ENCODE data around the gene ZCCHC3.

The ZCCHC3 gene

GRCh38 chr20:309306-309840 is 12.0 kb downstream of the ZCCHC3 start:
- Histone ChIP-seq H3K4me1 (ENCODE audit: control insufficient read depth, insufficient read depth, low read length) (no peaks in the 10 kb centered on the region), H3K9ac (ENCODE audit: low read length) (peak overlapping the region; percentile 57), H3K9me3 (ENCODE audit: control insufficient read depth, low read length) (no peaks in the 10 kb centered on the region), H3K4me3 (ENCODE audit: low read length) (no peak overlapping the region), H3K36me3 (ENCODE audit: control insufficient read depth, insufficient read depth, low read length) (no peaks in the 10 kb centered on the region), H3K27me3 (ENCODE audit: control insufficient read depth, insufficient read depth, low read length) (no peaks in the 10 kb centered on the region)

- no peaks in the 10 kb centered on the region for H3K36me3 ChIP-seq (ENCODE audit: control insufficient read depth, insufficient read depth, low read length)
- H3K4me1 ChIP-seq (ENCODE audit: control insufficient read depth, insufficient read depth, low read length) = no peaks in the 10 kb centered on the region
- peak overlapping the region; percentile 57 for H3K9ac ChIP-seq (ENCODE audit: low read length)
- H3K4me3 ChIP-seq (ENCODE audit: low read length) = no peak overlapping the region
- no peaks in the 10 kb centered on the region for H3K9me3 ChIP-seq (ENCODE audit: control insufficient read depth, low read length)
- no peaks in the 10 kb centered on the region for H3K27me3 ChIP-seq (ENCODE audit: control insufficient read depth, insufficient read depth, low read length)
Observed at GRCh38 chr20:309841-310644, 12.7 kb downstream of the ZCCHC3 start.

GRCh38 chr20:310645-311044 is 13.3 kb downstream of the ZCCHC3 start:
- Histone ChIP-seq H3K9me3 (ENCODE audit: control insufficient read depth, low read length) (no peaks in the 10 kb centered on the region), H3K4me1 (ENCODE audit: control insufficient read depth, insufficient read depth, low read length) (no peaks in the 10 kb centered on the region), H3K36me3 (ENCODE audit: control insufficient read depth, insufficient read depth, low read length) (no peaks in the 10 kb centered on the region), H3K4me3 (ENCODE audit: low read length) (no peak overlapping the region), H3K9ac (ENCODE audit: low read length) (no peak overlapping the region), H3K27me3 (ENCODE audit: control insufficient read depth, insufficient read depth, low read length) (no peaks in the 10 kb centered on the region)

GRCh38 chr20:311609-312008 is 14.2 kb downstream of the ZCCHC3 start:
- Histone ChIP-seq H3K4me3 (ENCODE audit: low read length) (no peak overlapping the region), H3K36me3 (ENCODE audit: control insufficient read depth, insufficient read depth, low read length) (no peaks in the 10 kb centered on the region), H3K9ac (ENCODE audit: low read length) (no peak overlapping the region), H3K27me3 (ENCODE audit: control insufficient read depth, insufficient read depth, low read length) (no peaks in the 10 kb centered on the region), H3K9me3 (ENCODE audit: control insufficient read depth, low read length) (no peaks in the 10 kb centered on the region), H3K4me1 (ENCODE audit: control insufficient read depth, insufficient read depth, low read length) (no peaks in the 10 kb centered on the region)

DNA sequence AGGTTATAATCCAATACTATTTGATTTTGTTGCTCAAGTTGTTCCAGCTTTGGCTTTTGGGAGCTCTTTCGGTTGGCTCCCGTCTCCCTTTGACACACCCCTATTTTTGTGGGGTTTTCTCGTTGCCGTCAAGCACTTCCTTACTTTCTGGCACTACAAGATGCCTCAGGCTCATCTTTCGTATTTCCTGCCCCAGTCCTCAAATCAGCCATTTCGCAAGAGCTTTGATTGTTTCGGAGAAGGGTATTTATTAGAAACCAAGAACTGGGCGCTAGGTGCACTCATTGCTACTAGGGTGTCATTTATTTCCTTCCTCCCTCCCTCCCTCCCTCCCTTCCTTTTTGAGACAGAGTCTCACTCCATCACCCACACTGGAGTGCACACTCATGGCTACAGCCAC is 14.7 kb downstream of the ZCCHC3 start:
- H3K27me3 ChIP-seq (ENCODE audit: control insufficient read depth, insufficient read depth, low read length) = no peaks in the 10 kb centered on the region

GRCh38 chr20:312866-313265 is 15.5 kb downstream of the ZCCHC3 start:
- Histone ChIP-seq H3K9ac (ENCODE audit: low read length) (no peak overlapping the region), H3K27me3 (ENCODE audit: control insufficient read depth, insufficient read depth, low read length) (no peaks in the 10 kb centered on the region), H3K4me1 (ENCODE audit: control insufficient read depth, insufficient read depth, low read length) (no peaks in the 10 kb centered on the region), H3K9me3 (ENCODE audit: control insufficient read depth, low read length) (no peaks in the 10 kb centered on the region), H3K4me3 (ENCODE audit: low read length) (no peak overlapping the region), H3K36me3 (ENCODE audit: control insufficient read depth, insufficient read depth, low read length) (no peaks in the 10 kb centered on the region)

More for the DNA sequence above, 14.7 kb downstream of the ZCCHC3 start:
- H3K4me1 ChIP-seq (ENCODE audit: control insufficient read depth, insufficient read depth, low read length) = no peaks in the 10 kb centered on the region
- no peak overlapping the region for H3K9ac ChIP-seq (ENCODE audit: low read length)
- H3K4me3 ChIP-seq (ENCODE audit: low read length) = no peak overlapping the region
- H3K36me3 ChIP-seq (ENCODE audit: control insufficient read depth, insufficient read depth, low read length) = no peaks in the 10 kb centered on the region
- H3K9me3 ChIP-seq (ENCODE audit: control insufficient read depth, low read length) = no peaks in the 10 kb centered on the region

DNA sequence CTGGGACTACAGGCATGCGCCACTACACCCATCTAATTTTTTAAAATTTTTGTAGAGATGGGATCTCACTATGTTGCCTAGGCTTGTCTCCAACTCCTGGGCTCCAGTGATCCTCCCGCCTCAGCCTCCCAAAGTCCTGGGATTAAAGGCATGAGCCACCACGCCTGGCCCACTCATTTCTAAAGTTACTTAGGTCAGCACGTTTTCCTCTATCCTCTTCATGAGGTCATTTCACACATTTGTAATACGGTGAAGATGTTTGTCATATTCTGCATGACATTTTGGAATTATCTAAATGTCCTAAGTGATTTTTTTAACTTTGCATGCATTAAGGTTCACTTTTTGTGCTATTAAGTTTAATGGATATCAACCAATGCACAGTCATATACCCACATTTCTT is 16.0 kb downstream of the ZCCHC3 start:
- Histone ChIP-seq H3K9me3 (ENCODE audit: control insufficient read depth, low read length) (no peaks in the 10 kb centered on the region), H3K9ac (ENCODE audit: low read length) (no peak overlapping the region), H3K27me3 (ENCODE audit: control insufficient read depth, insufficient read depth, low read length) (no peaks in the 10 kb centered on the region), H3K4me3 (ENCODE audit: low read length) (no peak overlapping the region), H3K36me3 (ENCODE audit: control insufficient read depth, insufficient read depth, low read length) (no peaks in the 10 kb centered on the region), H3K4me1 (ENCODE audit: control insufficient read depth, insufficient read depth, low read length) (no peaks in the 10 kb centered on the region)

- Histone ChIP-seq H3K36me3 (ENCODE audit: control insufficient read depth, insufficient read depth, low read length) (no peaks in the 10 kb centered on the region), H3K9ac (ENCODE audit: low read length) (no peak overlapping the region), H3K27me3 (ENCODE audit: control insufficient read depth, insufficient read depth, low read length) (no peaks in the 10 kb centered on the region), H3K4me3 (ENCODE audit: low read length) (no peak overlapping the region), H3K9me3 (ENCODE audit: control insufficient read depth, low read length) (no peaks in the 10 kb centered on the region), H3K4me1 (ENCODE audit: control insufficient read depth, insufficient read depth, low read length) (no peaks in the 10 kb centered on the region)
Observed at GRCh38 chr20:313948-314347, 16.6 kb downstream of the ZCCHC3 start.

- Histone ChIP-seq H3K4me3 (ENCODE audit: low read length) (no peak overlapping the region), H3K4me1 (ENCODE audit: control insufficient read depth, insufficient read depth, low read length) (no peaks in the 10 kb centered on the region), H3K9ac (ENCODE audit: low read length) (no peak overlapping the region), H3K27me3 (ENCODE audit: control insufficient read depth, insufficient read depth, low read length) (no peaks in the 10 kb centered on the region), H3K36me3 (ENCODE audit: control insufficient read depth, insufficient read depth, low read length) (no peaks in the 10 kb centered on the region), H3K9me3 (ENCODE audit: control insufficient read depth, low read length) (no peaks in the 10 kb centered on the region)
Observed at GRCh38 chr20:316316-317068, 19.1 kb downstream of the ZCCHC3 start.

- no peaks in the 10 kb centered on the region for H3K27me3 ChIP-seq (ENCODE audit: control insufficient read depth, insufficient read depth, low read length)
- H3K36me3 ChIP-seq (ENCODE audit: control insufficient read depth, insufficient read depth, low read length) = no peaks in the 10 kb centered on the region
- H3K4me1 ChIP-seq (ENCODE audit: control insufficient read depth, insufficient read depth, low read length) = peaks cover 5% of the 10 kb centered on the region
- peak overlapping the region; percentile 81 for H3K9ac ChIP-seq (ENCODE audit: low read length)
- no peaks in the 10 kb centered on the region for H3K9me3 ChIP-seq (ENCODE audit: control insufficient read depth, low read length)
- H3K4me3 ChIP-seq (ENCODE audit: low read length) = peak overlapping the region; percentile 62
Observed at GRCh38 chr20:324177-325044, 27.0 kb downstream of the ZCCHC3 start.

DNA sequence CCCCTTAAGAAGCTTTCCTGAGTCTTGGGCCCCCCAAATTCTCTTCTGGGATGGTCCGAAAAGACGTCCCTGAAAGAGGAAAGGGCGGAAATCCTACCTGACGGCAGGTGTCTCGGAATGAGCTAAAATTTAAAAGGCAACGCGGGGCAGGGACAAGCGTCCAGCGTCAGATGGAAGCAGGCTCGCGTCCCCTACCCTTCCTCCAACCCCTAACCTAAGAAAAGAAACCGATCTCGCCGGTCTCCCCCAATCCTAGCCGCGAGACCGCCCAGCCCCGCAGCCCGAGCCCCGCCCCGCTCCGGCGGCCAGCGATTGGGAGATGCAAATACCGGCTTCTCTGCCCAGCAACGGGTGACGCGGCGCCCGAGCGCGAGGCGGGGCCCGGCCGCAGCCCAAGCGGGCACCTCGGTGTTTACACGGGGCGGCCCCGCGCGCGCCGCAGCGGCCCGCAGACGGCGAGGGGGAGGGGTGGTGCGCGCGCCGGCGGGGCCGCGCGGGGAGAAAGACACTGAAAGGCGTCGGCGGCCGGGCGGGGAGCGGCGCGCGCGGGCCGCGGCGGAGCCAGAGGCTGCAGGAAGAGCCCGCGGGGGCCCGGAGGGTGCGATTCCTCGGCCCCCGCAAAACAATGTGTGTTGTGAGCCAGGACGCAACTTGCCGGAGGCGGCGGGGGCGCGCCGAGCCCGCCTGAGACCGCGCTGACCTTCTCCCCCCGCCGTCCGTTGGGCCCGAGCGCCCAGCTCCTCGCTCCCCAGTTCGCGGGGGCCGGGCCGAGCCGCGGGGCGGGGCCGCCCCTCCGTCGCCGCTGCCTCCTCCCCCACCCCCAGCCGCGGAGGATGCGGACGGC is 27.9 kb downstream of the ZCCHC3 start, which contains the start of gene SOX12:
SOX12 (plus strand) TSS at position 508 of the 844 bp plus-strand sequence. CDS start 373 bp downstream, outside the sequence.
- no peaks in the 10 kb centered on the region for H3K36me3 ChIP-seq (ENCODE audit: control insufficient read depth, insufficient read depth, low read length)
- H3K9me3 ChIP-seq (ENCODE audit: control insufficient read depth, low read length) = no peaks in the 10 kb centered on the region
- peak within 1 kb of the TSS; percentile 81 for H3K9ac ChIP-seq (ENCODE audit: low read length)
- peak within 1 kb of the TSS; percentile 62 for H3K4me3 ChIP-seq (ENCODE audit: low read length)
- H3K4me1 ChIP-seq (ENCODE audit: control insufficient read depth, insufficient read depth, low read length) = peaks cover 5% of the 10 kb centered on the region
- H3K27me3 ChIP-seq (ENCODE audit: control insufficient read depth, insufficient read depth, low read length) = no peaks in the 10 kb centered on the region
